Kidney (tissue), 14 donors: ENCODE results near the gene CDK5RAP1. TPM values are rescaled to one million over a fixed set of nuclear protein-coding genes. Genes with fewer than 3 reads are reported as not detected.

Source experiments
- DNase-seq, 5 donors: peaks; one replicate each; pipeline ENCODE4 v3.0.0-alpha.2; 2013 to 2020
- FAIRE-seq: peaks from 2 replicates; lab custom pipeline; 2012; peaks lifted over from hg19 to GRCh38; lab: Jason Lieb, UNC
- H3K27ac ChIP-seq, 2 donors: one replicate each; pipeline ENCODE4 v1.7.0; 2013; ENCODE audit warnings: low read depth in 2 of 2, low read length in 2 of 2, inconsistent platforms in 1 of 2
- H3K27me3 ChIP-seq: one replicate; pipeline ENCODE4 v1.7.1; 2013; ENCODE audit warnings: low read length, inconsistent platforms; ENCODE audit not compliant: control insufficient read depth, insufficient read depth
- H3K36me3 ChIP-seq, 3 donors: one replicate each; pipeline versions ENCODE4 v1.7.0 to v1.7.1; 2013; ENCODE audit warnings: low read length in 3 of 3, control low read depth in 1 of 3, inconsistent platforms in 1 of 3; ENCODE audit not compliant: insufficient read depth in 3 of 3, control insufficient read depth in 2 of 3
- H3K4me1 ChIP-seq, 3 donors: one replicate each; pipeline versions ENCODE4 v1.7.0 to v1.7.1; 2013; ENCODE audit warnings: low read length in 3 of 3, inconsistent platforms in 1 of 3, low read depth in 1 of 3; ENCODE audit not compliant: control insufficient read depth in 2 of 3, insufficient read depth in 2 of 3
- H3K4me3 ChIP-seq, 3 donors: one replicate each; pipeline versions ENCODE4 v1.7.0 to v1.8.1; 2013; ENCODE audit warnings: low read length in 3 of 3, control low read depth in 1 of 3, inconsistent platforms in 1 of 3
- H3K9ac ChIP-seq, 3 donors: one replicate each; pipeline versions ENCODE4 v1.7.0 to v1.7.1; 2013; ENCODE audit warnings: low read length in 3 of 3, control low read depth in 1 of 3, inconsistent platforms in 1 of 3
- H3K9me3 ChIP-seq, 3 donors: one replicate each; pipeline versions ENCODE4 v1.7.0 to v1.7.1; 2013; ENCODE audit warnings: low read length in 3 of 3, control low read depth in 1 of 3, inconsistent platforms in 1 of 3; ENCODE audit not compliant: control insufficient read depth in 2 of 3, insufficient read depth in 1 of 3
- intact Hi-C: fragments of 100-400 bp; cut with DNase I; formaldehyde crosslinking; loops from one replicate; pipeline ENCODE4 v1.11.1; 2022
- polyA plus RNA-seq: library from polyadenylated mRNA; stranded (reverse); fragments of 350-450 nt; fragmentation: Illumina TruSeq; extraction: RNeasy Lipid Tissue Mini Kit (QIAGEN cat#74804); gene quantifications from one replicate; pipeline ENCODE4 v1.2.3, GENCODE V29; 2014; ENCODE audit warnings: low read depth, low replicate concordance; ENCODE audit not compliant: insufficient read depth
- total RNA-seq: library from RNA; stranded (reverse); fragmentation: NEBNext Ultra II Directional; extraction: Animal tissue kit (Norgen Biotek cat#: 25700); gene quantifications from one replicate; pipeline ENCODE4 v1.2.1, GENCODE V29; 2021
- TF ChIP-seq, protein P1 (sequence below): IDR thresholded peaks from 3 replicates; pipeline ENCODE4 v1.5.1; 2012; ENCODE audit warnings: mild to moderate bottlenecking, moderate library complexity, borderline replicate concordance; ENCODE audit not compliant: insufficient read depth; ENCODE audit errors: extremely low read depth
- donor health status: control.
- donor health status: control.
- donor health status: control.
- donor health status: control.
- donor health status: control.
- donor health status: DM: yes; HTN: yes; CAD: no.
- donor health status: Normal renal cell carcinoma (clear cell type).

CDK5RAP1 gene
- total and polyA plus RNA-seq, 2 donors from 2014 or later: 25.2 to 34.4 TPM

DNA sequence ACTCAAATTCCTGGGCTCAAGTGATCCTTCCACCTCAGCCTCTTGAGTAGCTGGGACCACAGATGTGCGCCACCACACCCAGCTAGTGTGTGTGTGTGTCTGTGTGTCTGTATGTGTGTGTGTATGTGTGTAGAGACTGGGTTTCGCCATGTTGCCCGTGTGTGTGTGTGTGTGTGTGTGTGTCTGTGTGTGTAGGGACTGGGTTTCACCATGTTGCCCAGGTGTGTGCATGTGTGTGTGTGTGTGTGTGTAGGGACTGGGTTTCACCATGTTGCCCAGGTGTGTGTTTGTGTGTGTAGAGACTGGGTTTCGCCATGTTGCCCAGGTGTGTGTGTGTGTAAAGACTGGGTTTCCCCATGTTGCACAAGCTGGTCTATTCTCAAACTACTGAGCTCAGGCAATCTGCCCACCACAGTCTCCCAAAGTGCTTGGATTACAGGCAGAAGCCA, 28.3 kb downstream of the CDK5RAP1 start:
- no peak overlapping the region for H3K27ac ChIP-seq
- no peaks in the 10 kb centered on the region for H3K27me3 ChIP-seq
- H3K9ac ChIP-seq: no peak overlapping the region
- H3K36me3 ChIP-seq: peaks cover 5 to 31% (median 10%) of the 10 kb centered on the region in 3 donors
- H3K9me3 ChIP-seq: no peaks in the 10 kb centered on the region
- no peaks in the 10 kb centered on the region for H3K4me1 ChIP-seq
- TF ChIP-seq, protein P1, sequence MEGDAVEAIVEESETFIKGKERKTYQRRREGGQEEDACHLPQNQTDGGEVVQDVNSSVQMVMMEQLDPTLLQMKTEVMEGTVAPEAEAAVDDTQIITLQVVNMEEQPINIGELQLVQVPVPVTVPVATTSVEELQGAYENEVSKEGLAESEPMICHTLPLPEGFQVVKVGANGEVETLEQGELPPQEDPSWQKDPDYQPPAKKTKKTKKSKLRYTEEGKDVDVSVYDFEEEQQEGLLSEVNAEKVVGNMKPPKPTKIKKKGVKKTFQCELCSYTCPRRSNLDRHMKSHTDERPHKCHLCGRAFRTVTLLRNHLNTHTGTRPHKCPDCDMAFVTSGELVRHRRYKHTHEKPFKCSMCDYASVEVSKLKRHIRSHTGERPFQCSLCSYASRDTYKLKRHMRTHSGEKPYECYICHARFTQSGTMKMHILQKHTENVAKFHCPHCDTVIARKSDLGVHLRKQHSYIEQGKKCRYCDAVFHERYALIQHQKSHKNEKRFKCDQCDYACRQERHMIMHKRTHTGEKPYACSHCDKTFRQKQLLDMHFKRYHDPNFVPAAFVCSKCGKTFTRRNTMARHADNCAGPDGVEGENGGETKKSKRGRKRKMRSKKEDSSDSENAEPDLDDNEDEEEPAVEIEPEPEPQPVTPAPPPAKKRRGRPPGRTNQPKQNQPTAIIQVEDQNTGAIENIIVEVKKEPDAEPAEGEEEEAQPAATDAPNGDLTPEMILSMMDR: no peak
- H3K4me3 ChIP-seq: no peak overlapping the region
- intact Hi-C loops: no loop called here
- FAIRE-seq (no peak), DNase-seq (no peak)

GRCh38 chr20:33370291-33370690, 31.0 kb downstream of the CDK5RAP1 start:
- TF ChIP-seq, protein P1: no peak
- no peak for FAIRE-seq
- no peak for DNase-seq
- Histone ChIP-seq H3K9ac (no peak overlapping the region), H3K36me3 (peaks cover 5 to 42% (median 19%) of the 10 kb centered on the region in 3 donors), H3K4me3 (no peak overlapping the region), H3K27ac (no peak overlapping the region), H3K9me3 (no peaks in the 10 kb centered on the region), H3K27me3 (no peaks in the 10 kb centered on the region), H3K4me1 (no peaks in the 10 kb centered on the region)
- intact Hi-C loops: no loop called here

DNA sequence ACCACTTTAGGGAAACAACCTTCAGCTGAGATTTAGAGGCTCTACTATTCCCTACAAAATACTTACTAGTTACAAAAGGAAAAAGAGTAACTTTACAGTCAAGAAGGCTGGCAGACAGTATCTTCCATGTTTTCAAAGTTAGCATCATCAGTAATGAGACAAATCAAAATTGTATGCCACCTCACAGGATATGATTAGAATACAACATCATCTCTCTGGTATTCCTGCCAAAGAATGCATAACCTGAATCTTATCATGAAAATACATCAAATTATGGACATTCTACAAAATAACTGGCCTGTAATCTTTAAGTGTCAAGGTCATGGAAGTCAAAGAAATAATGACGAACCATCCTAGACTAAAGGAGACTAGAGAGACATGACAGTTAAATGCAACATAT, 38.4 kb downstream of the CDK5RAP1 start:
- H3K4me1 ChIP-seq: no peaks in the 10 kb centered on the region
- no peaks in the 10 kb centered on the region for H3K27me3 ChIP-seq
- H3K36me3 ChIP-seq: peaks cover 3 to 50% (median 25%) of the 10 kb centered on the region in 3 donors
- H3K4me3 ChIP-seq: no peak overlapping the region
- FAIRE-seq (no peak), DNase-seq (no peak)
- TF ChIP-seq, protein P1: no peak
- no peaks in the 10 kb centered on the region for H3K9me3 ChIP-seq
- H3K9ac ChIP-seq: no peak overlapping the region
- no peak overlapping the region for H3K27ac ChIP-seq
- intact Hi-C loops: no loop called here
